BE2C (cell line): Measurements from ENCODE around the gene EXOC2.
A peak's percentile ranks its signal among the peaks of the same experiment; 100 is the strongest.

Source experiments
- DNase-seq: peaks from one replicate; pipeline ENCODE4 v3.0.0-alpha.2; 2020
- H3K27me3 ChIP-seq: fragments of 250-450 bp; sonication (Bioruptor Pico); 2 replicates; pipeline ENCODE4 v1.5.1; 2020; ENCODE audit warnings: mild to moderate bottlenecking
- H3K36me3 ChIP-seq: fragments of 250-450 bp; sonication (Bioruptor Pico); 2 replicates; pipeline ENCODE4 v1.5.1; 2020; ENCODE audit warnings: mild to moderate bottlenecking
- H3K4me1 ChIP-seq: fragments of 250-450 bp; sonication (Bioruptor Pico); 2 replicates; pipeline ENCODE4 v1.5.1; 2020
- H3K4me3 ChIP-seq: 2 replicates; pipeline ENCODE4 v1.5.1; 2011; ENCODE audit warnings: low read depth, low read length
- H3K9me3 ChIP-seq: fragments of 250-450 bp; sonication (Bioruptor Pico); 2 replicates; pipeline ENCODE4 v1.5.1; 2020
- CTCF ChIP-seq: IDR thresholded peaks from 2 replicates; pipeline ENCODE4 v1.5.1; 2012; ENCODE audit warnings: mild to moderate bottlenecking, low read depth, low read length

Gene EXOC2

GRCh38 chr6:487956-488355 lies 205.0 kb downstream of the EXOC2 start:
- no peaks in the 10 kb centered on the region for H3K36me3 ChIP-seq

GRCh38 chr6:485655-486170 lies 207.2 kb downstream of the EXOC2 start:
- Histone ChIP-seq H3K9me3 (no peaks in the 10 kb centered on the region), H3K36me3 (no peaks in the 10 kb centered on the region), H3K27me3 (no peaks in the 10 kb centered on the region), H3K4me3 (no peak overlapping the region), H3K4me1 (no peaks in the 10 kb centered on the region)
- no peak for DNase-seq
- no peak for TF ChIP-seq CTCF

More at GRCh38 chr6:487956-488355, 205.0 kb downstream of the EXOC2 start:
- Histone ChIP-seq H3K4me3 (no peak overlapping the region), H3K4me1 (no peaks in the 10 kb centered on the region), H3K27me3 (no peaks in the 10 kb centered on the region), H3K9me3 (no peaks in the 10 kb centered on the region)
- no peak for TF ChIP-seq CTCF
- DNase-seq, result peak; percentile 54

GRCh38 chr6:484746-485145 lies 208.2 kb downstream of the EXOC2 start:
- Histone ChIP-seq H3K9me3 (no peaks in the 10 kb centered on the region), H3K27me3 (no peaks in the 10 kb centered on the region), H3K4me3 (no peak overlapping the region), H3K36me3 (no peaks in the 10 kb centered on the region), H3K4me1 (no peaks in the 10 kb centered on the region)
- TF ChIP-seq CTCF, result no peak
- no peak for DNase-seq

GRCh38 chr6:484086-484745 lies 208.7 kb downstream of the EXOC2 start:
- TF ChIP-seq CTCF, result no peak
- H3K36me3 ChIP-seq, result no peaks in the 10 kb centered on the region
- no peak for DNase-seq
- no peak overlapping the region for H3K4me3 ChIP-seq
- H3K9me3 ChIP-seq, result no peaks in the 10 kb centered on the region
- H3K27me3 ChIP-seq, result no peaks in the 10 kb centered on the region
- no peaks in the 10 kb centered on the region for H3K4me1 ChIP-seq

GRCh38 chr6:475314-475713 lies 217.6 kb downstream of the EXOC2 start:
- no peak for DNase-seq
- no peak for TF ChIP-seq CTCF
- Histone ChIP-seq H3K36me3 (no peaks in the 10 kb centered on the region), H3K4me1 (no peaks in the 10 kb centered on the region), H3K4me3 (no peak overlapping the region), H3K9me3 (no peaks in the 10 kb centered on the region), H3K27me3 (peaks cover 46% of the 10 kb centered on the region)

- Histone ChIP-seq H3K4me1 (no peaks in the 10 kb centered on the region), H3K9me3 (no peaks in the 10 kb centered on the region), H3K4me3 (no peak overlapping the region), H3K27me3 (peaks cover 53% of the 10 kb centered on the region), H3K36me3 (no peaks in the 10 kb centered on the region)
- no peak for DNase-seq
- TF ChIP-seq CTCF, result no peak
These were observed 218.3 kb downstream of the EXOC2 start for GRCh38 chr6:474453-475185.
